GM12875 (cell line): ENCODE results near the gene CHRNA9.
A peak's percentile ranks its signal among the peaks of the same experiment; 100 is the strongest.

Source experiments
- H3K4me3 ChIP-seq: one replicate; pipeline ENCODE4 v1.5.1; 2011; ENCODE audit warnings: low read depth, low read length, control low read depth
- CTCF ChIP-seq: IDR thresholded peaks from 2 replicates; pipeline ENCODE4 v1.5.1; 2011; ENCODE audit warnings: low read depth, mild to moderate bottlenecking, control low read depth, inconsistent platforms, low read length, moderate library complexity, borderline replicate concordance; ENCODE audit not compliant: insufficient read depth

Gene CHRNA9

GRCh38 chr4:40305328-40306170 is 29.6 kb upstream of the CHRNA9 start:
- peak; percentile 19; the same call in 1 of the 2 replicates for TF ChIP-seq CTCF
- H3K4me3 ChIP-seq, result no peak overlapping the region

- TF ChIP-seq CTCF, result no peak
- no peak overlapping the region for H3K4me3 ChIP-seq
Observed at GRCh38 chr4:40306226-40306625, 28.9 kb upstream of the CHRNA9 start.

- H3K4me3 ChIP-seq, result no peak overlapping the region
- no peak for TF ChIP-seq CTCF
Observed at GRCh38 chr4:40306976-40307375, 28.2 kb upstream of the CHRNA9 start.

- no peak for TF ChIP-seq CTCF
Observed at GRCh38 chr4:40307627-40308497, 27.3 kb upstream of the CHRNA9 start.

GRCh38 chr4:40308528-40309122 is 26.5 kb upstream of the CHRNA9 start:
- no peak for TF ChIP-seq CTCF
- H3K4me3 ChIP-seq, result no peak overlapping the region

More at GRCh38 chr4:40307627-40308497, 27.3 kb upstream of the CHRNA9 start:
- H3K4me3 ChIP-seq, result peak overlapping the region; percentile 27

GRCh38 chr4:40309250-40309774 is 25.8 kb upstream of the CHRNA9 start:
- TF ChIP-seq CTCF, result peak; percentile 84
- H3K4me3 ChIP-seq, result peak overlapping the region; percentile 30
